OCI-LY7 (cell line): ENCODE measurements around the gene DLEC1. TPM values are rescaled to one million over a fixed set of nuclear protein-coding genes. Genes with fewer than 3 reads are reported as not detected.
A peak's percentile ranks its signal among the peaks of the same experiment; 100 is the strongest.

Experiments
- BruUV-seq: library from RNA; stranded (reverse); fragments of 400-500 nt; replicated peaks from 2 replicates; lab custom pipeline; 2021; lab: Mats Ljungman, UMichigan
- CTCF ChIA-PET: fragments of 300-600 bp; sonication (Branson Sonifier 250); formaldehyde crosslinking; loops from one replicate; lab custom pipeline; 2022; ENCODE audit warnings: antibody characterized with exemption; ENCODE audit not compliant: unreplicated experiment; lab: Charles Lee
- POLR2A ChIA-PET: fragments of 300-600 bp; sonication (Branson Sonifier 250); formaldehyde crosslinking; loops from one replicate; lab custom pipeline; 2022; ENCODE audit warnings: antibody characterized with exemption; lab: Charles Lee
- DNase-seq: peaks from one replicate; pipeline ENCODE4 v3.0.0-alpha.2; 2015; ENCODE audit warnings: low spot score
- H2AFZ ChIP-seq: fragments of 200-600 bp; sonication (generic), shearing (Covaris generic); 2 replicates; pipeline ENCODE4 v1.6.1; 2014; ENCODE audit warnings: mild to moderate bottlenecking, antibody characterized with exemption, low read length, moderate library complexity
- H3K27ac ChIP-seq: fragments of 200-600 bp; sonication (generic); 2 replicates; pipeline ENCODE4 v1.5.1; 2014; ENCODE audit warnings: mixed run types, low read depth, mild to moderate bottlenecking, moderate library complexity, low read length, inconsistent platforms; ENCODE audit not compliant: poor library complexity, severe bottlenecking
- H3K36me3 ChIP-seq: fragments of 200-600 bp; sonication (generic); 2 replicates; pipeline ENCODE4 v1.6.1; 2014; ENCODE audit warnings: mild to moderate bottlenecking, antibody characterized with exemption, low read length, moderate library complexity, mixed read lengths; ENCODE audit not compliant: insufficient read depth
- H3K4me1 ChIP-seq: fragments of 200-600 bp; sonication (generic); 2 replicates; pipeline ENCODE4 v1.5.1; 2014; ENCODE audit warnings: mild to moderate bottlenecking, low read length; ENCODE audit not compliant: insufficient read depth, poor library complexity, severe bottlenecking
- H3K4me2 ChIP-seq: fragments of 200-600 bp; sonication (generic); 2 replicates; pipeline ENCODE4 v1.6.1; 2014; ENCODE audit warnings: mild to moderate bottlenecking, low read length
- H3K4me3 ChIP-seq: fragments of 200-600 bp; sonication (generic); 2 replicates; pipeline ENCODE4 v1.5.1; 2014; ENCODE audit warnings: mild to moderate bottlenecking, low read depth, low read length; ENCODE audit not compliant: poor library complexity, severe bottlenecking
- H3K79me2 ChIP-seq: fragments of 200-600 bp; sonication (generic); 2 replicates; pipeline ENCODE4 v1.6.1; 2016; ENCODE audit warnings: low read depth, mild to moderate bottlenecking, low read length, moderate library complexity, mixed read lengths; ENCODE audit not compliant: insufficient read depth
- H3K9me2 ChIP-seq: fragments of 200-600 bp; sonication (generic); 2 replicates; pipeline ENCODE4 v1.6.1; 2016; ENCODE audit warnings: mild to moderate bottlenecking, low read length, mixed read lengths; ENCODE audit not compliant: insufficient read depth
- H3K9me3 ChIP-seq: fragments of 200-600 bp; sonication (generic); 2 replicates; pipeline ENCODE4 v1.6.1; 2014; ENCODE audit warnings: mild to moderate bottlenecking, mixed run types, low read length, mixed read lengths
- H4K20me1 ChIP-seq: fragments of 200-600 bp; sonication (generic); 2 replicates; pipeline ENCODE4 v1.6.1; 2014; ENCODE audit warnings: mild to moderate bottlenecking, antibody characterized with exemption, low read length, moderate library complexity, mixed read lengths; ENCODE audit not compliant: insufficient read depth
- CTCF ChIP-seq: fragments of 200-600 bp; sonication (generic); conservative IDR thresholded peaks from 2 replicates; pipeline ENCODE4 v1.5.1; 2014; ENCODE audit warnings: mild to moderate bottlenecking, antibody characterized with exemption, low read length, moderate library complexity, mixed read lengths
- EZH2phosphoT487 ChIP-seq: fragments of 200-600 bp; sonication (generic); IDR thresholded peaks from 2 replicates; pipeline ENCODE4 v1.6.1; 2018; ENCODE audit warnings: low read depth, borderline replicate concordance, mild to moderate bottlenecking, mixed run types, antibody characterized with exemption, low read length, moderate library complexity, mixed read lengths
- intact Hi-C: fragments of 100-400 bp; cut with micrococcal nuclease; formaldehyde crosslinking; loops from one replicate; pipeline ENCODE4 v1.10.0; 2022; ENCODE audit not compliant: unreplicated experiment
- total RNA-seq, 2 experiments: library from RNA; depleted of rRNA in 1 of 2; stranded (reverse); fragments of >200 nt in 1 of 2; shearing (Covaris generic) in 1 of 2; gene quantifications; 2 replicates each; pipeline ENCODE4 v1.2.3, GENCODE V29; 2014 to 2022

Gene DLEC1
- total RNA-seq, 2 experiments from 2014 or later, result 0.13 TPM; not detected in 1

- peak overlapping the region; percentile 95 for H3K4me3 ChIP-seq
- H3K79me2 ChIP-seq, result peaks cover 14% of the 10 kb centered on the region; the same call in 1 of the 2 replicates
- H3K4me1 ChIP-seq, result peaks cover 29% of the 10 kb centered on the region
- BruUV-seq, result TSS peak; percentile 58
- intact Hi-C loops, result no loop called here
- H3K27ac ChIP-seq, result peak overlapping the region; percentile 3
- peaks cover 37% of the 10 kb centered on the region for H3K36me3 ChIP-seq
- POLR2A ChIA-PET, result interaction anchor here (0.6 to 4.8 kb wide), 6 partner anchors 29 to 360 kb away, joined by 3 to 42 read pairs (median 4); partner anchors contain the start of gene OXSR1
- H3K4me2 ChIP-seq, result peak overlapping the region; percentile 97
- no peaks in the 10 kb centered on the region for H3K9me2 ChIP-seq
- CTCF ChIA-PET, result interaction anchor here (0.5 to 0.6 kb wide), 3 partner anchors 8 to 48 kb away, joined by 3 to 4 read pairs (median 4); no protein-coding TSS in a partner anchor
- H3K9me3 ChIP-seq, result no peaks in the 10 kb centered on the region
- peak; percentile 30 for DNase-seq
- H2AFZ ChIP-seq, result peak overlapping the region; percentile 58; the same call in 1 of the 2 replicates
- TF ChIP-seq CTCF (no peak), EZH2phosphoT487 (no peak)
- H4K20me1 ChIP-seq, result no peaks in the 10 kb centered on the region; the same call in 1 of the 2 replicates
Measured at GRCh38 chr3:38136393-38136776, 97.4 kb downstream of the DLEC1 start.

GRCh38 chr3:38136777-38137614 lies 98.0 kb downstream of the DLEC1 start, which contains the start of gene ACAA1:
TSS of gene ACAA1 (minus strand) at chr3:38137127. CDS start at chr3:38137035, 92 bp downstream.
- DNase-seq, result peak; percentile 98
- BruUV-seq, result no TSS peak
- H3K9me2 ChIP-seq, result no peaks in the 10 kb centered on the region
- H3K27ac ChIP-seq, result peak within 1 kb of the TSS; percentile 29
- POLR2A ChIA-PET, result interaction anchor here (0.6 to 4.8 kb wide), 10 partner anchors 16 to 360 kb away, joined by 3 to 42 read pairs (median 3); partner anchors contain the start of gene OXSR1
- TF ChIP-seq CTCF (no peak), EZH2phosphoT487 (no peak)
- CTCF ChIA-PET, result interaction anchor here (0.5 to 0.6 kb wide), 4 partner anchors 9 to 48 kb away, joined by 3 to 6 read pairs (median 4); no protein-coding TSS in a partner anchor
- no peaks in the 10 kb centered on the region for H3K9me3 ChIP-seq
- no peaks in the 10 kb centered on the region; the same call in 1 of the 2 replicates for H4K20me1 ChIP-seq
- intact Hi-C loops, result loop anchor here (1.0 kb wide), 1 partner anchor 28 kb away; the partner anchor contains the start of gene OXSR1
- H3K36me3 ChIP-seq, result peaks cover 37% of the 10 kb centered on the region
- peaks cover 14% of the 10 kb centered on the region; the same call in 1 of the 2 replicates for H3K79me2 ChIP-seq
- H3K4me1 ChIP-seq, result peaks cover 29% of the 10 kb centered on the region
- H2AFZ ChIP-seq, result peak within 1 kb of the TSS; percentile 90
- peak within 1 kb of the TSS; percentile 97 for H3K4me2 ChIP-seq
- H3K4me3 ChIP-seq, result peak within 1 kb of the TSS; percentile 95
